GM23338 (cell line): ENCODE data around the gene ADIPOR2. TPM values are rescaled to one million over a fixed set of nuclear protein-coding genes. Genes with fewer than 3 reads are reported as not detected.

Experiments
- ATAC-seq: fragments of 200-7000 bp; cut with Tn5 transposase; 3 replicates; pipeline ENCODE4 v1.9.1; 2020
- DNase-seq: peaks from one replicate; pipeline ENCODE4 v3.0.0-alpha.2; 2015; ENCODE audit warnings: low spot score
- H2AFZ ChIP-seq: fragments of 200-600 bp; sonication (generic); 2 replicates; pipeline ENCODE4 v1.8.0; 2016; ENCODE audit warnings: antibody characterized with exemption, mild to moderate bottlenecking, moderate library complexity
- H3F3A ChIP-seq: fragments of 200-600 bp; sonication (generic); replicated peaks from 2 replicates; pipeline ENCODE4 v1.8.0; 2017; ENCODE audit warnings: antibody characterized with exemption, mixed run types, low read depth
- H3K27ac ChIP-seq: fragments of 200-600 bp; sonication (generic); 2 replicates; pipeline ENCODE4 v1.6.1; 2016; ENCODE audit warnings: low read depth
- H3K27me3 ChIP-seq: fragments of 200-600 bp; sonication (generic); 2 replicates; pipeline ENCODE4 v1.8.0; 2016; ENCODE audit warnings: mild to moderate bottlenecking, mixed run types, moderate library complexity; ENCODE audit not compliant: insufficient read depth
- H3K36me3 ChIP-seq: fragments of 200-600 bp; sonication (generic); 2 replicates; pipeline ENCODE4 v1.8.0; 2016; ENCODE audit warnings: mild to moderate bottlenecking; ENCODE audit not compliant: insufficient read depth
- H3K4me1 ChIP-seq: fragments of 200-600 bp; sonication (generic); 2 replicates; pipeline ENCODE4 v1.8.0; 2016; ENCODE audit warnings: mild to moderate bottlenecking, moderate library complexity; ENCODE audit not compliant: insufficient read depth
- H3K4me2 ChIP-seq: fragments of 200-600 bp; sonication (generic); 2 replicates; pipeline ENCODE4 v1.7.1; 2017; ENCODE audit warnings: mixed run types
- H3K4me3 ChIP-seq: fragments of 200-600 bp; sonication (generic); 2 replicates; pipeline ENCODE4 v1.6.1; 2016; ENCODE audit warnings: mixed run types
- H3K79me2 ChIP-seq: fragments of 200-600 bp; sonication (generic); replicated peaks from 2 replicates; pipeline ENCODE4 v1.8.0; 2017; ENCODE audit warnings: mild to moderate bottlenecking; ENCODE audit not compliant: insufficient read depth
- H3K9me2 ChIP-seq: fragments of 200-600 bp; sonication (generic); 2 replicates; pipeline ENCODE4 v1.8.0; 2017; ENCODE audit not compliant: insufficient read depth
- H4K20me1 ChIP-seq: fragments of 200-600 bp; sonication (generic); replicated peaks from 2 replicates; pipeline ENCODE4 v1.8.0; 2017; ENCODE audit warnings: mild to moderate bottlenecking; ENCODE audit not compliant: insufficient read depth
- H3K27ac Mint-ChIP-seq: 2 replicates; pipeline ENCODE4 v1.8.0; 2020; ENCODE audit warnings: inconsistent platforms, mild to moderate bottlenecking, moderate library complexity, mixed read lengths
- H3K27me3 Mint-ChIP-seq: 3 replicates; pipeline ENCODE4 v1.8.0; 2022; ENCODE audit warnings: low read depth, mild to moderate bottlenecking, moderate library complexity, mixed read lengths, inconsistent platforms; ENCODE audit not compliant: insufficient read depth, poor library complexity
- H3K36me3 Mint-ChIP-seq: 3 replicates; pipeline ENCODE4 v1.8.0; 2021; ENCODE audit warnings: low read depth, mild to moderate bottlenecking, inconsistent platforms, moderate library complexity, mixed read lengths
- H3K4me1 Mint-ChIP-seq: 3 replicates; pipeline ENCODE4 v1.8.0; 2020; ENCODE audit warnings: mild to moderate bottlenecking, inconsistent platforms, mixed read lengths
- H3K4me3 Mint-ChIP-seq: 3 replicates; pipeline ENCODE4 v1.8.0; 2021; ENCODE audit warnings: moderate library complexity, mild to moderate bottlenecking, inconsistent platforms, mixed read lengths
- H3K9me3 Mint-ChIP-seq: 3 replicates; pipeline ENCODE4 v1.8.0; 2020; ENCODE audit warnings: moderate library complexity, mild to moderate bottlenecking, inconsistent platforms, mixed read lengths
- CREB1 ChIP-seq: fragments of 250-450 bp; sonication (Bioruptor Pico); IDR thresholded peaks from 2 replicates; pipeline ENCODE4 v1.5.0; 2020; ENCODE audit warnings: low read depth, mild to moderate bottlenecking, moderate library complexity
- ETS1 ChIP-seq: IDR thresholded peaks from 2 replicates; pipeline ENCODE4 v1.6.1; 2016; ENCODE audit warnings: antibody characterized with exemption
- EZH2 ChIP-seq: fragments of 200-600 bp; sonication (generic); IDR thresholded peaks from one replicate; pipeline ENCODE4 v1.8.0; 2017; ENCODE audit warnings: antibody characterized with exemption, mild to moderate bottlenecking, low read depth; ENCODE audit not compliant: unreplicated experiment
- EZH2phosphoT487 ChIP-seq: fragments of 200-600 bp; sonication (generic); IDR thresholded peaks from one replicate; pipeline ENCODE4 v1.8.1; 2018; ENCODE audit warnings: antibody characterized with exemption; ENCODE audit not compliant: unreplicated experiment
- NANOG ChIP-seq: IDR thresholded peaks from 2 replicates; pipeline ENCODE4 v1.6.1; 2016; ENCODE audit warnings: antibody characterized with exemption, borderline replicate concordance
- POLR2AphosphoS5 ChIP-seq: IDR thresholded peaks from 2 replicates; pipeline ENCODE4 v1.6.1; 2016; ENCODE audit warnings: antibody characterized with exemption, low read depth
- ZNF114 ChIP-seq: fragments of 250-450 bp; sonication (Bioruptor Pico); IDR thresholded peaks from 2 replicates; pipeline ENCODE4 v1.5.0; 2020; ENCODE audit warnings: mild to moderate bottlenecking, moderate library complexity
- polyA plus RNA-seq: library from polyadenylated mRNA; unstranded; fragments of >200 nt; fragmentation: Nextera tagmentation; extraction: Ambion mirVana; gene quantifications from 2 replicates; pipeline ENCODE4 v1.2.1, GENCODE V29; 2016
- total RNA-seq: library from RNA; depleted of rRNA; stranded (reverse); fragments of >200 nt; shearing (Covaris generic); gene quantifications from 2 replicates; pipeline ENCODE4 v1.2.3, GENCODE V29; 2014
- TF ChIP-seq, protein P1 (sequence below): fragments of 250-450 bp; sonication (Bioruptor Pico); IDR thresholded peaks from 2 replicates; pipeline ENCODE4 v1.5.0; 2020; ENCODE audit warnings: mild to moderate bottlenecking, moderate library complexity
- TF ChIP-seq, protein P2 (sequence below), 2 experiments: fragments of 200-600 bp in 1 of 2; sonication (generic) in 1 of 2; conservative IDR thresholded peaks; 2 replicates each; pipeline versions ENCODE4 v1.5.1 to v1.6.1; 2016 to 2017; ENCODE audit warnings: antibody characterized with exemption in 2 of 2, low read depth in 2 of 2, mild to moderate bottlenecking in 2 of 2, moderate library complexity in 1 of 2

Gene ADIPOR2
- total and polyA plus RNA-seq, 2 experiments from 2014 or later, result 11.7 to 36.2 TPM

GRCh38 chr12:1661553-1662335 lies 29.1 kb upstream of the ADIPOR2 start:
- DNase-seq (peak; percentile 68), ATAC-seq (peak; percentile 53)
- Histone ChIP-seq H3K27me3 (peaks cover 41% of the 10 kb centered on the region), H3K79me2 (no peaks in the 10 kb centered on the region), H3K36me3 (no peaks in the 10 kb centered on the region), H2AFZ (no peak overlapping the region), H3K4me2 (peak overlapping the region; percentile 86), H3K27ac (no peak overlapping the region), H3K4me1 (peaks cover 7% of the 10 kb centered on the region; the same call in 1 of the 2 replicates), H3K4me3 (peak overlapping the region; percentile 71), H4K20me1 (no peaks in the 10 kb centered on the region; the same call in 1 of the 2 replicates), H3K9me2 (no peaks in the 10 kb centered on the region), H3F3A (peaks cover 10% of the 10 kb centered on the region)
- Mint-ChIP-seq H3K36me3 (no peaks in the 10 kb centered on the region), H3K4me1 (peaks cover 11% of the 10 kb centered on the region), H3K27me3 (peaks cover 35% of the 10 kb centered on the region), H3K27ac (no peak overlapping the region), H3K4me3 (peak overlapping the region; percentile 76), H3K9me3 (peaks cover 8% of the 10 kb centered on the region; the same call in 2 of the 3 replicates)
- TF ChIP-seq EZH2 (peak; percentile 20), POLR2AphosphoS5 (peak; percentile 3; the same call in 1 of the 2 replicates), NANOG (no peak), CREB1 (no peak), ETS1 (no peak), EZH2phosphoT487 (no peak), ZNF114 (CRISPR knock-in tag) (no peak)
- TF ChIP-seq, protein P1, sequence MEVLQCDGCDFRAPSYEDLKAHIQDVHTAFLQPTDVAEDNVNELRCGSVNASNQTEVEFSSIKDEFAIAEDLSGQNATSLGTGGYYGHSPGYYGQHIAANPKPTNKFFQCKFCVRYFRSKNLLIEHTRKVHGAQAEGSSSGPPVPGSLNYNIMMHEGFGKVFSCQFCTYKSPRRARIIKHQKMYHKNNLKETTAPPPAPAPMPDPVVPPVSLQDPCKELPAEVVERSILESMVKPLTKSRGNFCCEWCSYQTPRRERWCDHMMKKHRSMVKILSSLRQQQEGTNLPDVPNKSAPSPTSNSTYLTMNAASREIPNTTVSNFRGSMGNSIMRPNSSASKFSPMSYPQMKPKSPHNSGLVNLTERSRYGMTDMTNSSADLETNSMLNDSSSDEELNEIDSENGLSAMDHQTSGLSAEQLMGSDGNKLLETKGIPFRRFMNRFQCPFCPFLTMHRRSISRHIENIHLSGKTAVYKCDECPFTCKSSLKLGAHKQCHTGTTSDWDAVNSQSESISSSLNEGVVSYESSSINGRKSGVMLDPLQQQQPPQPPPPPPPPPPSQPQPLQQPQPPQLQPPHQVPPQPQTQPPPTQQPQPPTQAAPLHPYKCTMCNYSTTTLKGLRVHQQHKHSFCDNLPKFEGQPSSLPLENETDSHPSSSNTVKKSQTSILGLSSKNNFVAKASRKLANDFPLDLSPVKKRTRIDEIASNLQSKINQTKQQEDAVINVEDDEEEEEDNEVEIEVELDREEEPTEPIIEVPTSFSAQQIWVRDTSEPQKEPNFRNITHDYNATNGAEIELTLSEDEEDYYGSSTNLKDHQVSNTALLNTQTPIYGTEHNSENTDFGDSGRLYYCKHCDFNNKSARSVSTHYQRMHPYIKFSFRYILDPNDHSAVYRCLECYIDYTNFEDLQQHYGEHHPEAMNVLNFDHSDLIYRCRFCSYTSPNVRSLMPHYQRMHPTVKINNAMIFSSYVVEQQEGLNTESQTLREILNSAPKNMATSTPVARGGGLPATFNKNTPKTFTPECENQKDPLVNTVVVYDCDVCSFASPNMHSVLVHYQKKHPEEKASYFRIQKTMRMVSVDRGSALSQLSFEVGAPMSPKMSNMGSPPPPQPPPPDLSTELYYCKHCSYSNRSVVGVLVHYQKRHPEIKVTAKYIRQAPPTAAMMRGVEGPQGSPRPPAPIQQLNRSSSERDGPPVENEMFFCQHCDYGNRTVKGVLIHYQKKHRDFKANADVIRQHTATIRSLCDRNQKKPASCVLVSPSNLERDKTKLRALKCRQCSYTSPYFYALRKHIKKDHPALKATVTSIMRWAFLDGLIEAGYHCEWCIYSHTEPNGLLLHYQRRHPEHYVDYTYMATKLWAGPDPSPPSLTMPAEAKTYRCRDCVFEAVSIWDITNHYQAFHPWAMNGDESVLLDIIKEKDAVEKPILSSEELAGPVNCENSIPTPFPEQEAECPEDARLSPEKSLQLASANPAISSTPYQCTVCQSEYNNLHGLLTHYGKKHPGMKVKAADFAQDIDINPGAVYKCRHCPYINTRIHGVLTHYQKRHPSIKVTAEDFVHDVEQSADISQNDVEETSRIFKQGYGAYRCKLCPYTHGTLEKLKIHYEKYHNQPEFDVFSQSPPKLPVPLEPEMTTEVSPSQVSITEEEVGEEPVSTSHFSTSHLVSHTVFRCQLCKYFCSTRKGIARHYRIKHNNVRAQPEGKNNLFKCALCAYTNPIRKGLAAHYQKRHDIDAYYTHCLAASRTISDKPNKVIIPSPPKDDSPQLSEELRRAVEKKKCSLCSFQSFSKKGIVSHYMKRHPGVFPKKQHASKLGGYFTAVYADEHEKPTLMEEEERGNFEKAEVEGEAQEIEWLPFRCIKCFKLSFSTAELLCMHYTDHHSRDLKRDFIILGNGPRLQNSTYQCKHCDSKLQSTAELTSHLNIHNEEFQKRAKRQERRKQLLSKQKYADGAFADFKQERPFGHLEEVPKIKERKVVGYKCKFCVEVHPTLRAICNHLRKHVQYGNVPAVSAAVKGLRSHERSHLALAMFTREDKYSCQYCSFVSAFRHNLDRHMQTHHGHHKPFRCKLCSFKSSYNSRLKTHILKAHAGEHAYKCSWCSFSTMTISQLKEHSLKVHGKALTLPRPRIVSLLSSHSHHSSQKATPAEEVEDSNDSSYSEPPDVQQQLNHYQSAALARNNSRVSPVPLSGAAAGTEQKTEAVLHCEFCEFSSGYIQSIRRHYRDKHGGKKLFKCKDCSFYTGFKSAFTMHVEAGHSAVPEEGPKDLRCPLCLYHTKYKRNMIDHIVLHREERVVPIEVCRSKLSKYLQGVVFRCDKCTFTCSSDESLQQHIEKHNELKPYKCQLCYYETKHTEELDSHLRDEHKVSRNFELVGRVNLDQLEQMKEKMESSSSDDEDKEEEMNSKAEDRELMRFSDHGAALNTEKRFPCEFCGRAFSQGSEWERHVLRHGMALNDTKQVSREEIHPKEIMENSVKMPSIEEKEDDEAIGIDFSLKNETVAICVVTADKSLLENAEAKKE (CRISPR knock-in tag), result no peak
- TF ChIP-seq, protein P2, sequence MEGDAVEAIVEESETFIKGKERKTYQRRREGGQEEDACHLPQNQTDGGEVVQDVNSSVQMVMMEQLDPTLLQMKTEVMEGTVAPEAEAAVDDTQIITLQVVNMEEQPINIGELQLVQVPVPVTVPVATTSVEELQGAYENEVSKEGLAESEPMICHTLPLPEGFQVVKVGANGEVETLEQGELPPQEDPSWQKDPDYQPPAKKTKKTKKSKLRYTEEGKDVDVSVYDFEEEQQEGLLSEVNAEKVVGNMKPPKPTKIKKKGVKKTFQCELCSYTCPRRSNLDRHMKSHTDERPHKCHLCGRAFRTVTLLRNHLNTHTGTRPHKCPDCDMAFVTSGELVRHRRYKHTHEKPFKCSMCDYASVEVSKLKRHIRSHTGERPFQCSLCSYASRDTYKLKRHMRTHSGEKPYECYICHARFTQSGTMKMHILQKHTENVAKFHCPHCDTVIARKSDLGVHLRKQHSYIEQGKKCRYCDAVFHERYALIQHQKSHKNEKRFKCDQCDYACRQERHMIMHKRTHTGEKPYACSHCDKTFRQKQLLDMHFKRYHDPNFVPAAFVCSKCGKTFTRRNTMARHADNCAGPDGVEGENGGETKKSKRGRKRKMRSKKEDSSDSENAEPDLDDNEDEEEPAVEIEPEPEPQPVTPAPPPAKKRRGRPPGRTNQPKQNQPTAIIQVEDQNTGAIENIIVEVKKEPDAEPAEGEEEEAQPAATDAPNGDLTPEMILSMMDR (conservative IDR thresholded peaks at IDR 0.05; ENCODE audit: low read depth in 2 of 2), result no peak
